RWPE2 (cell line): ENCODE measurements around the gene KIAA1614.

Experiments used
- ATAC-seq: fragments of 200-7000 bp; cut with Tn5 transposase; 3 replicates; pipeline ENCODE4 v1.9.1; 2021; ENCODE audit warnings: low read depth
- DNase-seq: peaks from one replicate; pipeline ENCODE4 v3.0.0-alpha.2; 2020; ENCODE audit warnings: low spot score
- H3K27ac ChIP-seq: fragments of 450-650 bp; 2 replicates; pipeline ENCODE4 v1.5.1; 2017; ENCODE audit warnings: mild to moderate bottlenecking; ENCODE audit not compliant: poor library complexity, severe bottlenecking
- H3K27me3 ChIP-seq: fragments of 250-450 bp; sonication (Bioruptor Pico); 2 replicates; pipeline ENCODE4 v1.5.1; 2021; ENCODE audit warnings: mild to moderate bottlenecking, moderate library complexity; ENCODE audit not compliant: insufficient read depth, poor library complexity, severe bottlenecking
- H3K36me3 ChIP-seq: fragments of 250-450 bp; sonication (Bioruptor Pico); 2 replicates; pipeline ENCODE4 v1.5.1; 2020; ENCODE audit warnings: low read depth, mild to moderate bottlenecking, moderate library complexity
- H3K4me1 ChIP-seq: fragments of 250-450 bp; sonication (Bioruptor Pico); 2 replicates; pipeline ENCODE4 v1.5.1; 2021; ENCODE audit warnings: mild to moderate bottlenecking, moderate library complexity; ENCODE audit not compliant: insufficient read depth, poor library complexity, severe bottlenecking
- H3K4me3 ChIP-seq: fragments of 250-450 bp; sonication (Bioruptor Pico); 2 replicates; pipeline ENCODE4 v1.5.1; 2021; ENCODE audit warnings: mild to moderate bottlenecking, moderate library complexity; ENCODE audit not compliant: severe bottlenecking
- H3K9me3 ChIP-seq: fragments of 250-450 bp; sonication (Bioruptor Pico); 2 replicates; pipeline ENCODE4 v1.5.1; 2021; ENCODE audit warnings: mild to moderate bottlenecking, moderate library complexity; ENCODE audit not compliant: severe bottlenecking
- TF ChIP-seq, protein P1 (sequence below): fragments of 450-650 bp; IDR thresholded peaks from one replicate; pipeline ENCODE4 v1.5.1; 2017; ENCODE audit warnings: mild to moderate bottlenecking, moderate library complexity; ENCODE audit not compliant: poor library complexity, severe bottlenecking

Gene KIAA1614

DNA sequence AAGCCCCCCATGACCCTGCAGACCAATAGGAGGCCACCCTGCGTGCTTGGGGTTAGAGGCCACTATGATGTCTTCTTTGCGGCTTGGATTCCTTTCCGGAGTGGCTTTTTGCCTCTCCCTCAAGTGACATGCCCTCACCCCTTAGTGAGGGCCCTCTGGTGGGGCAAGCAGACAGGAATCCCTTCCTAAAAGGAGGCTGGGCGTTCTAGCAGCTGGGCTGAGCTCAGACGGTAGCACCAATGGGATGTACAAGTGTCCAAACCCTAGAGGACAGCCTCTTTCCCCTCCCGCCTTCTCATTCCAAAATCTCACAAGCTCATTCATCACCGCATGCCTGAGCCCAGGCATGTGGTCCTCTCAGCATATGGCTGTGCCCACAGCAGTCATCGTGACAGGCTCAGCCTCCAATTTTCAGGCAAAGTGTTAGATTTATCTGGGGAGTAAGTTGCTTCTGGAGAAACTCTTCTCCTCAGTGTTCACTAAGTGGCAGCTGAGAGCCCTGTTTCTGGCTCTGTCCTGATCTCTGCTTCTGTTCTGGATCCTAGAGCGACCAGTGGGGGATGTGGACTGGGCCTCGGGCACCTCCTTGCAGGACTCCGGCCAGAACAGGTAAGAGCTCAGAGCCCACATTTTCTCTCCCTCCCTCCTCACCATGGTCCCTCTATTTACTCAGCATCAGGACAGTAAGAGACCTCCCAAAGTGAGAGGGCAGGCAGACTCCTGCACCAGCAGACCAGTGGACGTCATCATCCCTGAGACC, 4.8 kb downstream of the KIAA1614 start:
- Histone ChIP-seq H3K27ac (no peak overlapping the region), H3K4me3 (no peak overlapping the region), H3K4me1 (no peaks in the 10 kb centered on the region), H3K27me3 (no peaks in the 10 kb centered on the region), H3K9me3 (no peaks in the 10 kb centered on the region), H3K36me3 (no peaks in the 10 kb centered on the region)
- TF ChIP-seq, protein P1, sequence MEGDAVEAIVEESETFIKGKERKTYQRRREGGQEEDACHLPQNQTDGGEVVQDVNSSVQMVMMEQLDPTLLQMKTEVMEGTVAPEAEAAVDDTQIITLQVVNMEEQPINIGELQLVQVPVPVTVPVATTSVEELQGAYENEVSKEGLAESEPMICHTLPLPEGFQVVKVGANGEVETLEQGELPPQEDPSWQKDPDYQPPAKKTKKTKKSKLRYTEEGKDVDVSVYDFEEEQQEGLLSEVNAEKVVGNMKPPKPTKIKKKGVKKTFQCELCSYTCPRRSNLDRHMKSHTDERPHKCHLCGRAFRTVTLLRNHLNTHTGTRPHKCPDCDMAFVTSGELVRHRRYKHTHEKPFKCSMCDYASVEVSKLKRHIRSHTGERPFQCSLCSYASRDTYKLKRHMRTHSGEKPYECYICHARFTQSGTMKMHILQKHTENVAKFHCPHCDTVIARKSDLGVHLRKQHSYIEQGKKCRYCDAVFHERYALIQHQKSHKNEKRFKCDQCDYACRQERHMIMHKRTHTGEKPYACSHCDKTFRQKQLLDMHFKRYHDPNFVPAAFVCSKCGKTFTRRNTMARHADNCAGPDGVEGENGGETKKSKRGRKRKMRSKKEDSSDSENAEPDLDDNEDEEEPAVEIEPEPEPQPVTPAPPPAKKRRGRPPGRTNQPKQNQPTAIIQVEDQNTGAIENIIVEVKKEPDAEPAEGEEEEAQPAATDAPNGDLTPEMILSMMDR: no peak
- DNase-seq (no peak), ATAC-seq (no peak)

DNA sequence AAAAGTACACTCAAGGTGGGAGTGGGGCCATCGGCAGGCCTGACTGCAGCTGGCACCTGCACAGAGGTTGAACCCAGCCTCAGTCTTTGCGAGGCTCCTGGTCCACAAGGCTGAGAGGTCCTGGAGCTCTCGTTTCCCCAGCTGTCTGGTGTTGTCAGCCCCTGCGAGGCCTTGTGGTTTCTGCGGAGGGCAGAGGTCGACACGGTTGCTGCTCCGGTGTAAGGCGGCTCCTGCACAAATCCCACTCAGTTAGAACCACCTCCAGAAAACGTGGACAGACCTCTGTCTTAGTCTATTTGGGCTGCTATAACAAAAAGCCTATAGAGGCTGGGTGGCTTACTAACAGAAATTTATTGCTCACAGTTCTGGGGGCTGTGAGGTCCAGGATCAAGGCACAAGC, 5.8 kb downstream of the KIAA1614 start:
- H3K27me3 ChIP-seq: no peaks in the 10 kb centered on the region
- H3K9me3 ChIP-seq: no peaks in the 10 kb centered on the region
- no peak overlapping the region for H3K27ac ChIP-seq
- no peak for ATAC-seq
- TF ChIP-seq, protein P1: no peak
- no peaks in the 10 kb centered on the region for H3K4me1 ChIP-seq
- H3K4me3 ChIP-seq: no peak overlapping the region
- no peaks in the 10 kb centered on the region for H3K36me3 ChIP-seq
- no peak for DNase-seq

DNA sequence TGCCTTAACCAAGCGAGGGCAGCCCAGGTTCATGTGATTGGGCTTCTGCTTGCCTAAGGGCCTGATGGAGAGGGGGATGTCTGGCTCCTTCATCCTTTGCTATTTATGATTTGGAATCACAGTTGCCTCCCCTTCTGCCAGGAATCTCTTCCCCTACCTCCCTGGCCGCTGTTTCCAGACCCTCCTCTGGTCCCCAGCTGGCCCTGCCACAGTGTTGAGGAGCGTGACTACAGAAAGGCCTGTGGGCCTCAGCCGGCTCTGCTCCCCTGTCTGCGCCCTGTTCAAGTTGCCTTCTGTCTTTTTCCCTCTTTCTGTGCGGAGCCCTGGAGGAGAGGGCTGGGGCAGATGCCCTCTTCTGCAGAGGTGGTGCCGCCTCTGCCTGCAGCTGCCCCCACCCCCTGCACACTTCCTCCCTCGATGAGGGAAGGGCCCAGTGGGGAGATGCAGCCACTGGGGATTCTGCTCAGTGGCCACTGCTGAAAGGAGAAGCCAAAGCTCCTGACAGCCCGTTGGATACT, 6.5 kb downstream of the KIAA1614 start:
- ATAC-seq (no peak), DNase-seq (no peak)
- Histone ChIP-seq H3K9me3 (no peaks in the 10 kb centered on the region), H3K4me3 (no peak overlapping the region), H3K36me3 (no peaks in the 10 kb centered on the region), H3K4me1 (no peaks in the 10 kb centered on the region), H3K27ac (no peak overlapping the region), H3K27me3 (no peaks in the 10 kb centered on the region)
- TF ChIP-seq, protein P1: no peak

DNA sequence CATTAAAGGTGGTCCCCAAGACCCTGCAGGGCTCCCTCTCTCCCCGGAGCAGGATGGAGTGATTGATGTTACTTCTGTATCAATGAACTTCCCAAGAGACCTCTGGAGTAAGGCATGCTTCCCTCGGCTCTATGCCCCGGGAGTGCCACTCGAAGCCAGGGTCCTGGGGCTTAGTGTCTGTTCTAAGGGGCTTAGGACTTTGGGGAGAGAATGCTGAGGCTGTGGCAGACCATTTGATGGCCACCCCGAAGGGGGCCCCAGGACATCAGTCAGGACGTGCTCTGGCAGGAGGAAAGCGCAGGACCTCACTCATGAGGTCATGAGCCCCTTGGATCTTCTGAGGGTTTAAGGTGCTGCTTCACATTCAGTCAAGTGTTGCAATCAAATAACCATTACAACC, 7.5 kb downstream of the KIAA1614 start:
- TF ChIP-seq, protein P1: no peak
- H3K27me3 ChIP-seq: no peaks in the 10 kb centered on the region
- DNase-seq: no peak
- no peaks in the 10 kb centered on the region for H3K9me3 ChIP-seq
- H3K27ac ChIP-seq: no peak overlapping the region
- H3K4me1 ChIP-seq: no peaks in the 10 kb centered on the region
- no peak for ATAC-seq
- no peak overlapping the region for H3K4me3 ChIP-seq
- H3K36me3 ChIP-seq: no peaks in the 10 kb centered on the region

DNA sequence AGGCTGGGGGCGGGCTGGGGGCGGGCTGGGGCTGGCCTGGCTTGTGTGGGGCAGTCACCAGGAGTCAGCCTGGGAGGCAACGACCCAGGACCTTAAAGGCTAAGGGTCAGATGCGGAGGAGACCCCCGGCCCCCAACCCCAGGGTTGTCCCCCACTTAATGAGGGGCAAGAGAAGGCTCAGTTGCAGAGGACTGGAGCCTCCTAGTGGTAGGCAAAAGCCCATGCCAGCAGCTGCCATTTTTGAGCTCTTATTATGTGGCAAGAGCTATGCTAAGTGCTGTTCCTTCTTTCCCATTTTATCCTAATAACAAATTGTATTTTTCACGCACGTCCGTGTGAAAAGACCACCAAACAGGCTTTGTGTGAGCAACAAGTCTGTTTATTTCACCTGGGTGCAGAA, 8.0 kb downstream of the KIAA1614 start:
- no peak for DNase-seq

More for the DNA sequence above, 8.0 kb downstream of the KIAA1614 start:
- Histone ChIP-seq H3K4me3 (no peak overlapping the region), H3K9me3 (no peaks in the 10 kb centered on the region), H3K4me1 (no peaks in the 10 kb centered on the region), H3K36me3 (no peaks in the 10 kb centered on the region), H3K27me3 (no peaks in the 10 kb centered on the region), H3K27ac (no peak overlapping the region)
- TF ChIP-seq, protein P1: no peak
- no peak for ATAC-seq
